Measurements from ENCODE around the gene ZNF354C. TPM values are rescaled to one million over a fixed set of nuclear protein-coding genes. Genes with fewer than 3 reads are reported as not detected.

ZNF354C gene
- total RNA-seq, 4 donors from 2014 or later, result 0.75 to 7.6 (median 2.9) TPM

GRCh38 chr5:179127136-179128040 is 67.2 kb downstream of the ZNF354C start:
- Histone ChIP-seq H3K4me1 (no peaks in the 10 kb centered on the region), H3K36me3 (no peaks in the 10 kb centered on the region), H3K27me3 (no peaks in the 10 kb centered on the region), H3K27ac (no peak overlapping the region), H3K4me3 (no peak overlapping the region), H3K9me3 (no peaks in the 10 kb centered on the region)
- TF ChIP-seq EP300 (IDR thresholded peaks at IDR 0.05; ENCODE audit: low read depth), result no peak
- TF ChIP-seq POLR2A (IDR thresholded peaks at IDR 0.05), result no peak
- TF ChIP-seq, protein P1, sequence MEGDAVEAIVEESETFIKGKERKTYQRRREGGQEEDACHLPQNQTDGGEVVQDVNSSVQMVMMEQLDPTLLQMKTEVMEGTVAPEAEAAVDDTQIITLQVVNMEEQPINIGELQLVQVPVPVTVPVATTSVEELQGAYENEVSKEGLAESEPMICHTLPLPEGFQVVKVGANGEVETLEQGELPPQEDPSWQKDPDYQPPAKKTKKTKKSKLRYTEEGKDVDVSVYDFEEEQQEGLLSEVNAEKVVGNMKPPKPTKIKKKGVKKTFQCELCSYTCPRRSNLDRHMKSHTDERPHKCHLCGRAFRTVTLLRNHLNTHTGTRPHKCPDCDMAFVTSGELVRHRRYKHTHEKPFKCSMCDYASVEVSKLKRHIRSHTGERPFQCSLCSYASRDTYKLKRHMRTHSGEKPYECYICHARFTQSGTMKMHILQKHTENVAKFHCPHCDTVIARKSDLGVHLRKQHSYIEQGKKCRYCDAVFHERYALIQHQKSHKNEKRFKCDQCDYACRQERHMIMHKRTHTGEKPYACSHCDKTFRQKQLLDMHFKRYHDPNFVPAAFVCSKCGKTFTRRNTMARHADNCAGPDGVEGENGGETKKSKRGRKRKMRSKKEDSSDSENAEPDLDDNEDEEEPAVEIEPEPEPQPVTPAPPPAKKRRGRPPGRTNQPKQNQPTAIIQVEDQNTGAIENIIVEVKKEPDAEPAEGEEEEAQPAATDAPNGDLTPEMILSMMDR (IDR thresholded peaks at IDR 0.05), result no peak
- no peak for TF ChIP-seq POLR2AphosphoS5 (IDR thresholded peaks at IDR 0.05)
- intact Hi-C loops (cut with DNase I; ENCODE audit: low total_unique reads), result no loop called here
- no peak for DNase-seq
- WGBS, 2 donors (ENCODE audit: low coverage in 1 of 2), result 81 to 86% methylated on average over 5 to 21 of the region's 21 CpGs
- in situ Hi-C loops (cut with MboI; ENCODE audit: low pct_ligation_motif_present in 1 of 4, low pct_unique_long_range_greater_than_20kb in 1 of 4, low sequenced_read_pairs in 3 of 4), result no loop called here

GRCh38 chr5:179128041-179128365 is 67.8 kb downstream of the ZNF354C start:
- Histone ChIP-seq H3K4me3 (no peak overlapping the region), H3K36me3 (no peaks in the 10 kb centered on the region), H3K27me3 (no peaks in the 10 kb centered on the region), H3K4me1 (no peaks in the 10 kb centered on the region), H3K27ac (no peak overlapping the region), H3K9me3 (no peaks in the 10 kb centered on the region)
- no peak for DNase-seq
- 88 to 96% methylated on average over 9 to 10 of the region's 10 CpGs for WGBS, 2 donors (ENCODE audit: low coverage in 1 of 2)
- TF ChIP-seq, protein P1 (IDR thresholded peaks at IDR 0.05), result no peak
- no peak for TF ChIP-seq POLR2A (IDR thresholded peaks at IDR 0.05)
- TF ChIP-seq POLR2AphosphoS5 (IDR thresholded peaks at IDR 0.05), result no peak
- TF ChIP-seq EP300 (IDR thresholded peaks at IDR 0.05; ENCODE audit: low read depth), result no peak
- intact Hi-C loops (cut with DNase I; ENCODE audit: low total_unique reads) (no loop called here), in situ Hi-C loops (cut with MboI; ENCODE audit: low pct_ligation_motif_present in 1 of 4, low pct_unique_long_range_greater_than_20kb in 1 of 4, low sequenced_read_pairs in 3 of 4) (no loop called here)

- Histone ChIP-seq H3K9me3 (no peaks in the 10 kb centered on the region), H3K27ac (no peak overlapping the region), H3K36me3 (no peaks in the 10 kb centered on the region), H3K27me3 (no peaks in the 10 kb centered on the region), H3K4me1 (no peaks in the 10 kb centered on the region), H3K4me3 (no peak overlapping the region)
- no peak for TF ChIP-seq POLR2A (IDR thresholded peaks at IDR 0.05)
- TF ChIP-seq EP300 (IDR thresholded peaks at IDR 0.05; ENCODE audit: low read depth), result no peak
- TF ChIP-seq, protein P1 (IDR thresholded peaks at IDR 0.05), result no peak
- no peak for TF ChIP-seq POLR2AphosphoS5 (IDR thresholded peaks at IDR 0.05)
- intact Hi-C loops (cut with DNase I; ENCODE audit: low total_unique reads), result no loop called here
- in situ Hi-C loops (cut with MboI; ENCODE audit: low pct_ligation_motif_present in 1 of 4, low pct_unique_long_range_greater_than_20kb in 1 of 4, low sequenced_read_pairs in 3 of 4), result no loop called here
- 78% methylated on average over 14 of the region's 14 CpGs; no CpG with 5 or more reads in 1 of the 2 donors for WGBS, 2 donors (ENCODE audit: low coverage in 1 of 2)
- no peak for DNase-seq
Observed at GRCh38 chr5:179128976-179129375, 68.8 kb downstream of the ZNF354C start.

DNA sequence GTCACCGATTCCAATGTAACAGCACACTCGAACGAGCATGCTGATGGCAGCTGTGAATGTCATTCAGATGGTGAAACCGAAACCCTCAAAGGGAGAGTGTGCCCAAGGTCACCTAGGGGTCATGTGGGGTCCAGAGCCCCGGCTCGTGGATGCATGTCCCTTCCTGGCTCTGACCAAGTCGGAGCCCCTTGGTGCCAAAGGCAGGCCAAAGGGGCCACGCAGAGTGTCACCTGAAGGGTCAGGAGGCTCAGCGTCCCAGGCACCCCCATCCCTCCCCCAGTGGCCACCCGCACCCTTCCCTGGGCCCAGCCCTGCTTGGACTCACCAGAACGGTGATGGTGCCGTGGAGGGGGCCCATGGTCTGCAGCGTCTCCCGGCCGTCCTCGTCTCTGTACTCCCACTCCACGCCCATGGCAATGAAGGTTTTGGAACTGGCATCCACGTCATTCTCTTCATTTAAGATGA is 69.5 kb downstream of the ZNF354C start:
- H3K36me3 ChIP-seq, result no peaks in the 10 kb centered on the region
- intact Hi-C loops (cut with DNase I; ENCODE audit: low total_unique reads), result no loop called here

More for the DNA sequence above, 69.5 kb downstream of the ZNF354C start:
- in situ Hi-C loops (cut with MboI; ENCODE audit: low pct_ligation_motif_present in 1 of 4, low pct_unique_long_range_greater_than_20kb in 1 of 4, low sequenced_read_pairs in 3 of 4), result no loop called here
- H3K4me1 ChIP-seq, result no peaks in the 10 kb centered on the region
- no peaks in the 10 kb centered on the region for H3K27me3 ChIP-seq
- no peak for TF ChIP-seq POLR2A (IDR thresholded peaks at IDR 0.05)
- TF ChIP-seq, protein P1 (IDR thresholded peaks at IDR 0.05), result no peak
- no peak for TF ChIP-seq EP300 (IDR thresholded peaks at IDR 0.05; ENCODE audit: low read depth)
- 84% methylated on average over 18 of the region's 18 CpGs; no CpG with 5 or more reads in 1 of the 2 donors for WGBS, 2 donors (ENCODE audit: low coverage in 1 of 2)
- no peak for DNase-seq
- H3K9me3 ChIP-seq, result no peaks in the 10 kb centered on the region
- H3K4me3 ChIP-seq, result no peak overlapping the region
- no peak overlapping the region for H3K27ac ChIP-seq
